ENCODE data around the gene AGAP1. TPM values are rescaled to one million over a fixed set of nuclear protein-coding genes. Genes with fewer than 3 reads are reported as not detected.

The AGAP1 gene
- total and polyA plus RNA-seq, 2 donors (not counting 3 experiments of a cell fraction or from before 2014, with no cell fraction given), result 10.2 to 20.9 TPM

- Histone ChIP-seq H3K9me3 (replicated peaks; ENCODE audit: control insufficient read depth, insufficient read depth, low read length) (no peaks in the 10 kb centered on the region), H3K4me1 (ENCODE audit: control insufficient read depth, extremely low read depth, insufficient read depth, low read length) (peaks cover 14% of the 10 kb centered on the region), H3K9ac (replicated peaks; ENCODE audit: extremely low read depth, insufficient read depth, low read length) (no peak overlapping the region), H2AFZ (ENCODE audit: low read depth, low read length) (no peak overlapping the region), H3K27me3 (ENCODE audit: control insufficient read depth in 2 of 2, insufficient read depth in 2 of 2, low read length in 2 of 2) (no peaks in the 10 kb centered on the region), H3K27ac (ENCODE audit: insufficient read depth, low read depth, low read length) (no peak overlapping the region), H3K9me1 (replicated peaks; ENCODE audit: control insufficient read depth, extremely low read depth, insufficient read depth, low read length) (no peaks in the 10 kb centered on the region), H3K4me3 (replicated peaks in 1 of 3; ENCODE audit: insufficient read depth in 1 of 3, low read depth in 1 of 3, low read length in 3 of 3) (no peak overlapping the region), H3K36me3 (ENCODE audit: control insufficient read depth in 2 of 2, extremely low read depth in 1 of 2, insufficient read depth in 2 of 2, low read length in 2 of 2) (no peaks in the 10 kb centered on the region), H3K79me2 (ENCODE audit: control insufficient read depth, insufficient read depth, low read length) (peaks cover 5% of the 10 kb centered on the region), H4K20me1 (replicated peaks; ENCODE audit: control insufficient read depth, extremely low read depth, insufficient read depth, low read length) (no peaks in the 10 kb centered on the region), H3K4me2 (ENCODE audit: insufficient read depth, low read length) (no peak overlapping the region)
- dilution Hi-C loops (cut with MboI; ENCODE audit: extremely low pct_ligation_motif_present, low sequenced_read_pairs) (no loop called here), intact Hi-C loops (cut with micrococcal nuclease) (no loop called here)
- CTCF ChIA-PET, result interaction anchor here (0.8 kb wide), 1 partner anchor 79 kb away, joined by 3 read pairs; no protein-coding TSS in a partner anchor
- DNase-seq (ENCODE audit: low read depth, low spot score), result no peak
- FAIRE-seq, result no peak
- POLR2A ChIA-PET, result no interaction called here
- no peak for TF ChIP-seq GATA2 (IDR thresholded peaks at IDR 0.05; ENCODE audit: insufficient read depth, insufficient read length, low read depth, low read length)
- TF ChIP-seq POLR2A (IDR thresholded peaks at IDR 0.05; ENCODE audit: low read depth, low read length), result no peak
- TF ChIP-seq POLR2AphosphoS5 (IDR thresholded peaks at IDR 0.05; ENCODE audit: insufficient read depth, low read depth, low read length), result no peak
- no peak for TF ChIP-seq CTCF (IDR thresholded peaks at IDR 0.05; ENCODE audit: extremely low read depth in 1 of 2, insufficient read depth in 1 of 2, low read depth in 1 of 2, low read length in 2 of 2)
- TF ChIP-seq MYC (IDR thresholded peaks at IDR 0.05; ENCODE audit: low read depth, low read length), result no peak
- no peak for TF ChIP-seq EZH2 (IDR thresholded peaks at IDR 0.05; ENCODE audit: borderline replicate concordance, low read depth, low read length, severe bottlenecking)
- no peak for TF ChIP-seq FOS (IDR thresholded peaks at IDR 0.05; ENCODE audit: borderline replicate concordance, insufficient read depth, low read length)
- no peak for TF ChIP-seq JUN (IDR thresholded peaks at IDR 0.05; ENCODE audit: borderline replicate concordance, insufficient read depth, insufficient read length, low read depth)
- BruUV-seq (replicated peaks), result no TSS peak
Observed at GRCh38 chr2:235513984-235514626, 20.3 kb downstream of the AGAP1 start.

All from endothelial cell of umbilical vein (primary cell).